ENCODE measurements around the gene DISP2.

The DISP2 gene

DNA sequence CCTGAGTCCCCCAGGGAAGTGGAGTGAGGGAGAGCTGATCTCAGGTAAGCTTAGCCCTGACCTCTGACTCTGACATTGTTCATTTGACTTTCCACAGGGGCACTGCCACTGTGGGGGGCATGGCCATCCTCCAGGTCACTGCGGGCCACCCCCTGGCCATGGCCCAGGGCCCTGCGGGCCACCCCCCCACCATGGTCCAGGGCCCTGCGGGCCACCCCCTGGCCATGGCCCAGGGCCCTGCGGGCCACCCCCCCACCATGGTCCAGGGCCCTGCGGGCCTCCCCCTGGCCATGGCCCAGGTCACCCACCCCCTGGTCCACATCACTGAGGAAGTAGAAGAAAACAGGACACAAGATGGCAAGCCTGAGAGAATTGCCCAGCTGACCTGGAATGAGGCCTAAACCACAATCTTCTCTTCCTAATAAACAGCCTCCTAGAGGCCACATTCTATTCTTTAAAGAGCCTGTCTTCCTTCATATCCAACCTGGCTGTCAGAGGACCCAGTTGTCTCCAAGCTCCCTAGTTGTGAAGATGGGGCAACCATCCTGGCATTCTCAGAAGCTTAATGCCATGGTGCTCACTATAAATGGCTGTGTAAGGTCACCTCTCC, 1.9 kb upstream of the DISP2 start:
- no peak for ATAC-seq
- no peak for TF ChIP-seq ZNF70 (CRISPR knock-in tag; IDR thresholded peaks at IDR 0.05)
- TF ChIP-seq, protein P1, sequence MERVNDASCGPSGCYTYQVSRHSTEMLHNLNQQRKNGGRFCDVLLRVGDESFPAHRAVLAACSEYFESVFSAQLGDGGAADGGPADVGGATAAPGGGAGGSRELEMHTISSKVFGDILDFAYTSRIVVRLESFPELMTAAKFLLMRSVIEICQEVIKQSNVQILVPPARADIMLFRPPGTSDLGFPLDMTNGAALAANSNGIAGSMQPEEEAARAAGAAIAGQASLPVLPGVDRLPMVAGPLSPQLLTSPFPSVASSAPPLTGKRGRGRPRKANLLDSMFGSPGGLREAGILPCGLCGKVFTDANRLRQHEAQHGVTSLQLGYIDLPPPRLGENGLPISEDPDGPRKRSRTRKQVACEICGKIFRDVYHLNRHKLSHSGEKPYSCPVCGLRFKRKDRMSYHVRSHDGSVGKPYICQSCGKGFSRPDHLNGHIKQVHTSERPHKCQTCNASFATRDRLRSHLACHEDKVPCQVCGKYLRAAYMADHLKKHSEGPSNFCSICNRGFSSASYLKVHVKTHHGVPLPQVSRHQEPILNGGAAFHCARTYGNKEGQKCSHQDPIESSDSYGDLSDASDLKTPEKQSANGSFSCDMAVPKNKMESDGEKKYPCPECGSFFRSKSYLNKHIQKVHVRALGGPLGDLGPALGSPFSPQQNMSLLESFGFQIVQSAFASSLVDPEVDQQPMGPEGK (CRISPR knock-in tag; IDR thresholded peaks at IDR 0.05; ENCODE audit: borderline replicate concordance), result no peak

DNA sequence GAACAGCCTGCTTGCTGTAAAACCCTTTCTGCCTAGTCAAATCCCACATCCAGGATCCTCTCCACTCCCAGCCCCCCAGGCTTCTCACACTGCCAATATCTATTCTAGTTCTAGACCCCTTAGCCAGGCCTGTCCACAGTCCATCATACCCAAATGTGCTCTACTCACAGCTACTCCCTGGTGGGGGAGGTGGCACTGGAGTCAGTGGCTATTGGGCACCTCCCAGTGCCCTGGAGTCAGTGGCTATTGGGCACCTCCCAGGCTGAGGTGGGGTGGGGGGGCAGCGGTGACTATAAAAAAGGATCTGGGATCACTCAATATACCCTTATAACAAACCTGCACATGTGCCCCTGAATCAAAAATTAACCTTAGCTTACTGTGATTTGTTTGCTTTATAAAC, 773 bp upstream of the DISP2 start:
- ATAC-seq, result no peak
- TF ChIP-seq, protein P1 (CRISPR knock-in tag; IDR thresholded peaks at IDR 0.05; ENCODE audit: borderline replicate concordance), result no peak
- TF ChIP-seq TCF4 (CRISPR knock-in tag; IDR thresholded peaks at IDR 0.05; ENCODE audit: borderline replicate concordance), result no peak
- TF ChIP-seq, protein P2, sequence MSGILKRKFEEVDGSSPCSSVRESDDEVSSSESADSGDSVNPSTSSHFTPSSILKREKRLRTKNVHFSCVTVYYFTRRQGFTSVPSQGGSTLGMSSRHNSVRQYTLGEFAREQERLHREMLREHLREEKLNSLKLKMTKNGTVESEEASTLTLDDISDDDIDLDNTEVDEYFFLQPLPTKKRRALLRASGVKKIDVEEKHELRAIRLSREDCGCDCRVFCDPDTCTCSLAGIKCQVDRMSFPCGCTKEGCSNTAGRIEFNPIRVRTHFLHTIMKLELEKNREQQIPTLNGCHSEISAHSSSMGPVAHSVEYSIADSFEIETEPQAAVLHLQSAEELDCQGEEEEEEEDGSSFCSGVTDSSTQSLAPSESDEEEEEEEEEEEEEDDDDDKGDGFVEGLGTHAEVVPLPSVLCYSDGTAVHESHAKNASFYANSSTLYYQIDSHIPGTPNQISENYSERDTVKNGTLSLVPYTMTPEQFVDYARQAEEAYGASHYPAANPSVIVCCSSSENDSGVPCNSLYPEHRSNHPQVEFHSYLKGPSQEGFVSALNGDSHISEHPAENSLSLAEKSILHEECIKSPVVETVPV (CRISPR knock-in tag; IDR thresholded peaks at IDR 0.05), result no peak
- no peak for TF ChIP-seq PPARA (CRISPR knock-in tag; IDR thresholded peaks at IDR 0.05; ENCODE audit: borderline replicate concordance)
- TF ChIP-seq ZNF8 (CRISPR knock-in tag; IDR thresholded peaks at IDR 0.05), result no peak
- TF ChIP-seq, protein P3, sequence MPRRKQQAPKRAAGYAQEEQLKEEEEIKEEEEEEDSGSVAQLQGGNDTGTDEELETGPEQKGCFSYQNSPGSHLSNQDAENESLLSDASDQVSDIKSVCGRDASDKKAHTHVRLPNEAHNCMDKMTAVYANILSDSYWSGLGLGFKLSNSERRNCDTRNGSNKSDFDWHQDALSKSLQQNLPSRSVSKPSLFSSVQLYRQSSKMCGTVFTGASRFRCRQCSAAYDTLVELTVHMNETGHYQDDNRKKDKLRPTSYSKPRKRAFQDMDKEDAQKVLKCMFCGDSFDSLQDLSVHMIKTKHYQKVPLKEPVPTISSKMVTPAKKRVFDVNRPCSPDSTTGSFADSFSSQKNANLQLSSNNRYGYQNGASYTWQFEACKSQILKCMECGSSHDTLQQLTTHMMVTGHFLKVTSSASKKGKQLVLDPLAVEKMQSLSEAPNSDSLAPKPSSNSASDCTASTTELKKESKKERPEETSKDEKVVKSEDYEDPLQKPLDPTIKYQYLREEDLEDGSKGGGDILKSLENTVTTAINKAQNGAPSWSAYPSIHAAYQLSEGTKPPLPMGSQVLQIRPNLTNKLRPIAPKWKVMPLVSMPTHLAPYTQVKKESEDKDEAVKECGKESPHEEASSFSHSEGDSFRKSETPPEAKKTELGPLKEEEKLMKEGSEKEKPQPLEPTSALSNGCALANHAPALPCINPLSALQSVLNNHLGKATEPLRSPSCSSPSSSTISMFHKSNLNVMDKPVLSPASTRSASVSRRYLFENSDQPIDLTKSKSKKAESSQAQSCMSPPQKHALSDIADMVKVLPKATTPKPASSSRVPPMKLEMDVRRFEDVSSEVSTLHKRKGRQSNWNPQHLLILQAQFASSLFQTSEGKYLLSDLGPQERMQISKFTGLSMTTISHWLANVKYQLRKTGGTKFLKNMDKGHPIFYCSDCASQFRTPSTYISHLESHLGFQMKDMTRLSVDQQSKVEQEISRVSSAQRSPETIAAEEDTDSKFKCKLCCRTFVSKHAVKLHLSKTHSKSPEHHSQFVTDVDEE (CRISPR knock-in tag; IDR thresholded peaks at IDR 0.05), result no peak
- TF ChIP-seq ZNF565 (CRISPR knock-in tag; conservative IDR thresholded peaks at IDR 0.05; ENCODE audit: low read depth), result no peak
- TF ChIP-seq ZFP30 (CRISPR knock-in tag; IDR thresholded peaks at IDR 0.05), result no peak
- no peak for TF ChIP-seq ARNTL (CRISPR knock-in tag; IDR thresholded peaks at IDR 0.05; ENCODE audit: borderline replicate concordance, low read depth)
- TF ChIP-seq, protein P4, sequence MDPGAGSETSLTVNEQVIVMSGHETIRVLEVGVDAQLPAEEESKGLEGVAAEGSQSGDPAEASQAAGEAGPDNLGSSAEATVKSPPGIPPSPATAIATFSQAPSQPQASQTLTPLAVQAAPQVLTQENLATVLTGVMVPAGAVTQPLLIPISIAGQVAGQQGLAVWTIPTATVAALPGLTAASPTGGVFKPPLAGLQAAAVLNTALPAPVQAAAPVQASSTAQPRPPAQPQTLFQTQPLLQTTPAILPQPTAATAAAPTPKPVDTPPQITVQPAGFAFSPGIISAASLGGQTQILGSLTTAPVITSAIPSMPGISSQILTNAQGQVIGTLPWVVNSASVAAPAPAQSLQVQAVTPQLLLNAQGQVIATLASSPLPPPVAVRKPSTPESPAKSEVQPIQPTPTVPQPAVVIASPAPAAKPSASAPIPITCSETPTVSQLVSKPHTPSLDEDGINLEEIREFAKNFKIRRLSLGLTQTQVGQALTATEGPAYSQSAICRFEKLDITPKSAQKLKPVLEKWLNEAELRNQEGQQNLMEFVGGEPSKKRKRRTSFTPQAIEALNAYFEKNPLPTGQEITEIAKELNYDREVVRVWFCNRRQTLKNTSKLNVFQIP (CRISPR knock-in tag; IDR thresholded peaks at IDR 0.05; ENCODE audit: borderline replicate concordance, low read depth), result no peak
- TF ChIP-seq CSDC2 (CRISPR knock-in tag; IDR thresholded peaks at IDR 0.05), result no peak
- TF ChIP-seq, protein P5, sequence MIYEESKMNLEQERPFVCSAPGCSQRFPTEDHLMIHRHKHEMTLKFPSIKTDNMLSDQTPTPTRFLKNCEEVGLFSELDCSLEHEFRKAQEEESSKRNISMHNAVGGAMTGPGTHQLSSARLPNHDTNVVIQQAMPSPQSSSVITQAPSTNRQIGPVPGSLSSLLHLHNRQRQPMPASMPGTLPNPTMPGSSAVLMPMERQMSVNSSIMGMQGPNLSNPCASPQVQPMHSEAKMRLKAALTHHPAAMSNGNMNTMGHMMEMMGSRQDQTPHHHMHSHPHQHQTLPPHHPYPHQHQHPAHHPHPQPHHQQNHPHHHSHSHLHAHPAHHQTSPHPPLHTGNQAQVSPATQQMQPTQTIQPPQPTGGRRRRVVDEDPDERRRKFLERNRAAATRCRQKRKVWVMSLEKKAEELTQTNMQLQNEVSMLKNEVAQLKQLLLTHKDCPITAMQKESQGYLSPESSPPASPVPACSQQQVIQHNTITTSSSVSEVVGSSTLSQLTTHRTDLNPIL (CRISPR knock-in tag; IDR thresholded peaks at IDR 0.05; ENCODE audit: low read depth), result no peak
- no peak for TF ChIP-seq BACH2 (CRISPR knock-in tag; IDR thresholded peaks at IDR 0.05; ENCODE audit: borderline replicate concordance)
- no peak for TF ChIP-seq ZFP3 (CRISPR knock-in tag; IDR thresholded peaks at IDR 0.05)
- no peak for TF ChIP-seq ZC3H10 (CRISPR knock-in tag; IDR thresholded peaks at IDR 0.05)
- TF ChIP-seq GLIS3 (CRISPR knock-in tag; IDR thresholded peaks at IDR 0.05), result no peak
- no peak for TF ChIP-seq SNAI2 (CRISPR knock-in tag; IDR thresholded peaks at IDR 0.05)

All from SK-N-SH treated with all-trans-retinoic acid at 6 μM for 48 hours (cell line).